ENCODE data around the gene PRTG.
"Not testable (repeated sequence)": the region's sequence is repeated elsewhere in the genome, so short reads cannot be mapped to it uniquely, and the experiment has no call there.

Gene PRTG

GRCh38 chr15:55696221-55696620 lies 46.7 kb downstream of the PRTG start:
- DNase-seq (ENCODE audit: low read depth), result no peak

DNA sequence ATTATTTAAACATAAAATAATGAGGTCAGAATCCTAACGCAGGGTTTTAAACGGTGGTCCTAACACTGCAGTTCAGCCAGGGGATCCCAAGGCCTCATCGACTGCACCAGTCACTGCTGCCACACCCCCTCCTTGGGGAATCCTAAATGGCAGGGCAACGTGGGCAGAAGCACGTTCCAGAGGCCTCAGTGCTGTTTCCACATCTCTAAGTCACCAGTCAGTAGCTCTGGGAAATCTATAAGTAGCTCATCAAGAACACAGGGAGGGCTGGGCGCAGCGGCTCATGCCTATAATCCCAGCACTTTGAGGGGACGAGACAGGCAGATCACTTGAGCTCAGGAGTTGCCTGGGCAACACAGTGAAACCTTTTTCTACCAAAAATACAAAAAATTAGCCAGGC lies 47.5 kb downstream of the PRTG start:
- no peak for DNase-seq (ENCODE audit: low read depth)

GRCh38 chr15:55694652-55695150 lies 48.3 kb downstream of the PRTG start:
- DNase-seq (ENCODE audit: low read depth), result no peak

DNA sequence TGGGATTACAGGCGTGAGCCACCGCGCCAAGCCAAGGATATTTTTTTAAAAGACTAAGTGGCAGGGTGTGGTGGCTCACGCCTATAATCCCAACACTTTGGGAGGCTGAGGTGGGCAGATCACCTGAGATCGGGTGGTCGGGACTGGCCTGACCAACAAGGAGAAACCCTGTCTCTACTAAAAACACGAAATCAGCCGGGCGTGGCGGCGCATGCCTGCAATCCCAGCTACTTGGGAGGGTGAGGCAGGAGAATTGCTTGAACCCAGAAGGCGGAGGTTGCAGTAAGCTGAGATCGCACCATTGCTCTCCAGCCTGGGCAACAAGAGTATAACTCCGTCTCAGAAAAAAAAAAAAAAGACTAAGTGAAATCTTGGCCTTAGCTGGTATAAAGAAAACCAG lies 49.8 kb downstream of the PRTG start:
- DNase-seq (ENCODE audit: low read depth), result not testable (repeated sequence)

DNA sequence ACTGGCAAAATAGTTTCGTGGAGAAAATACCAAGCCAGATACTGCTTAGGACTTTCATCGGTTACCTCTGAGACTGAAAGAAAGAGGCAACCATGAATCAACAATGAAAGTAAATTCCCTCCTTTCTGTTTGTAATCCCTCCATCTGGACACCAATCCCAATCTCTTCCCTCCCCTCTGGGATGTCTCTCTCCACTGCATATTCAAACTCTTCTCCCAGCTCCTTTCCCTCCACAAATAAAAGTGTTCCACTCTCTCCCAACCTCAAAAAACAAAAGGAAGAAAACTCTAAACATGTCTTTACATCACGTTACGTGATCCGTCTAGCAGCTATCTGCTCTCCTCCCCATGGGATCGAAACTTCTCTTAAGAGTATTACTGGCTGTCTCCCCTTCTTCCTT lies 55.2 kb downstream of the PRTG start:
- no peak for DNase-seq (ENCODE audit: low read depth)

- no peak for DNase-seq (ENCODE audit: low read depth)
Measured at GRCh38 chr15:55685286-55685685, 57.7 kb downstream of the PRTG start.

- no peak for DNase-seq (ENCODE audit: low read depth)
Measured at GRCh38 chr15:55683376-55683775, 59.6 kb downstream of the PRTG start.

- no peak for DNase-seq (ENCODE audit: low read depth)
Measured at GRCh38 chr15:55681631-55682030, 61.3 kb downstream of the PRTG start.

DNA sequence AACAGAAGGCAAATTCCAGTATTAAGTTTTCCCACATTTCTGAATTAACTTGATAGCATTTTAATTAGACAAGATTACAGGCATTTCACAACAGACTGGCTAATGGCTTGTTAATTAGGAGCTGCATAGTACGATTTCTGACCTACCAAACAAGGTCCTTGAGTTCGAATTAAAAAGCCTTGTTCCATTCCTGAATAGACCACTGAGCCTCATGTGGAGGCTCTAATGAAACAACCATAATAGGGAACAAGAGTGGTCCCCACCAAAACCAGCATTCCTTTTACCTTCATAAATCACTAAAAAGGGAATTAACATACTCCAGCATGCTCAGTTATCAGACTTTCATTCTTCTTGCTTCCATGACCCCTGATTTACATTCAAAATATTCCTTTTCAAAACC lies 66.4 kb downstream of the PRTG start:
- no peak for DNase-seq (ENCODE audit: low read depth)

GRCh38 chr15:55673287-55673686 lies 69.7 kb downstream of the PRTG start:
- no peak for DNase-seq (ENCODE audit: low read depth)

DNA sequence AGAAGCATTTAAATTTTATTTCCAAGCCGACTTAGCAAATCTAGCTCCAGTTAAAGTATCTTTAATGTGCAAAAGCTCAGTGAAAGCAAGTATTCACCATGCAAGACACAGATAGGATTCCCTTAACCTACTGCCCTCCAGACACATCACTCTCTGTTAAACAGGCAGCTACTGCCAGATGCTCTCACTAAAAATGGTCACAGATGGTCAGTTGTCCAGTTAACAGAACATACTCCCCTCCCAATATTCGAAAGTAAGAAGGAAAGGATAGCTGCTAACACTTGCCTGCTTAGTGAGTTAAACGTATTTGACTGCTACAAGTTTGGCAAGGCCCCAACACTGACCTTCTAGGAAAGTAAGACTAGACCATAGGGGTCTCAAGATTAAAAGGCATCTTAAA lies 73.7 kb downstream of the PRTG start:
- DNase-seq (ENCODE audit: low read depth), result no peak

DNA sequence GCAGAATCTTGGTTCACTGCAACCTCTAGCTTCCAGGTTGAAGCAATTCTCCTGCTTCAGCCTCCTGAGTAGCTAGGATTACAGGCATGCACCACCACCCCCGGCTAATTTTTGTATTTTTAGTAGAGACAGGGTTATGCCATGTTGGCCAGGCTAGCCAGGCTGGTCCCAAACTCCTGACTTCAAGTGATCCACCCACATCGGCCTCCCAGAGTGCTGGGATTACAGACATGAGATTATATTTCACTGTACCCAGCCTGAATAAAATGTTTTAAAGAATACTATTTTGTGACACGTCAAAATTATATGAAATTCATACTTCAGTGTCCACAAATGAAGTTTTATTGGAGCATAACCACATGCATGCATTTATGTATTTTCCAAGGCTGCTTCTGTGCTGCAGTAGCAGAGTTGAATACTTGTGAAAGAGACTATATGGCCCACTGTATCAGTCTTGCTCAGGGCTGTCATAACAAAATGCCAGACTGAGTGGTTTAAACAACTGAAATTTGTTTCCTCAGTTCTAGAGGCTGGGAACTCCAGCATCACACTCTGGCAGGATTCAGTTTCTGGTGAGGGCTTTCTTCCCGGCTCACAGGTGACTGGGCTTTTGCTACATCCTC lies 77.2 kb downstream of the PRTG start:
- DNase-seq (ENCODE audit: low read depth), result no peak

DNA sequence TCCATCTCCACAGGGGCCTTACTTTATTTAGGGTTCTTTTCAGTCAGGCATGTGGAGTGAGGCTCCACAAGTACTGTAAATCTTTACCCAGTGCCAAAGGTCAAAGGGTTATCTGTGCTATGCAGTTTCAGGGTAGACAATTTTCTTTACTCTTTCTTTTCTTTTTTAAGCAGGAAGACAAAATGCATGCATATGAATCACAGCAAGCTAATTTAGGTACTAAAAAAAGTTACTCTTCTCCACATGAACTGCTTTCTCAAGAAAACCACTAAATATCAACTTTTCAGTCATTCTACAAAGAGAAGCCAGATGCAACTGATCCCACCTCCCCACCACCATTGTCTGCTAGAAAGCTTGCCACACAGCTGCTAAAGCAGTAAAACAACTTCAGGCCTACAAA lies 81.5 kb downstream of the PRTG start:
- no peak for DNase-seq (ENCODE audit: low read depth)

GRCh38 chr15:55660153-55660552 lies 82.8 kb downstream of the PRTG start:
- no peak for DNase-seq (ENCODE audit: low read depth)

DNA sequence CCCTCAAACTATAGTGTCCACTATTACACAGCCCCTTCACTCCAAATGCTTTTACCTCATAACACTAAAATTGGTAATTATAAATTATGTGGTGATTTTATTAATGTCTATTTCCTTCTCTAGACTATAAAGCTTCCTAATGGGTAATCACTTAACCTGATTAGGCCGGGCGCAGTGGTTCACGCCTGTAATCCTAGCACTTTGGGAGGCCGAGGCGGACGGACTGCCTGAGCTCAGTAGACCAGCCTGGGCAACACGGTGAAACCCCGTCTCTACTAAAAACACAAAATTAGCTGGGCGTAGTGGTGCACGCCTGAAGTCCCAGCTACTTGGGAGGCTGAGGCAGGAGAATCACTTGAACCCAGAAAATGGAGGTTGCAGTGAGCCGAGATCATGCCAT lies 83.5 kb downstream of the PRTG start:
- no peak for DNase-seq (ENCODE audit: low read depth)

DNA sequence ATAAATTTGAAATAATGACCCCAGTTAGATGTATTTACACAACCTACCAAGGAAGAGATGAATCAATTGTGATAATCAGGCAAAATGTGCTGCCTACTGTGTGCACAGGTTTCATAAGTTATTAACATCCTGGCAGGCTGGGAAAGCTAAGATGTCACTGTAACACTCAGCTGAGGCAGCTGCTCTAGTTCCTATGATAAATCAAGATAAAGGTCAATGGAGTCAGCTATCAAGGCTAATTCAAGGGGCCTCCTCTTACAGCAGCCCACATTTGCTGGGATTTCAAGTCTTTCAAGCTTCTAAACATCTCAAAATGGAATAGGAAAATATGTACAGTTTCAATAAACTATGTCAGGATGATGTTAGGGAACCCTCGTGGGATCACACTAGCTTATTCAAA lies 84.1 kb downstream of the PRTG start:
- DNase-seq (ENCODE audit: low read depth), result no peak

DNA sequence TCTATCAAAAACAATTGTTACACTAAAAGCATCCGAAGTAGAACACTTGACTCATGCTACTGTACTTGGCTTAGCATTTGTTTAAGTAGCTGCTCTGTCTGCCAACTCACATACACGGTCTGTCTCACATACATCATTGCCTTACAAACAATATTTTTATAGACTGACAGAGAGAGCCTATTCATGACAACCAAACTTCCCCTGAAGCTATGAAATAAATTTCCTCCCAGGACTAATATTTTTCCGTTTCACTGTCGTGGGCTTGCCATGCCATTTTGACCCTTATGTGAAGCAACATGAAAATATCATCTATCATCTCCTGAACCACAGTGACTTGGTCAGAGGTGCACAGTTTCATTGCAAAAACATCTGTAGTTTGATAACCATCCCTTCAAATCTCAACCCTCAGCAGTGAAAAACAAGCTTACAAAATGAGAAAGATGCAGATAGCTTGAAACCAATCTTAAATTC lies 88.4 kb downstream of the PRTG start:
- DNase-seq (ENCODE audit: low read depth), result no peak

- no peak for DNase-seq (ENCODE audit: low read depth)
Measured at GRCh38 chr15:55652909-55653495, 90.0 kb downstream of the PRTG start.

DNA sequence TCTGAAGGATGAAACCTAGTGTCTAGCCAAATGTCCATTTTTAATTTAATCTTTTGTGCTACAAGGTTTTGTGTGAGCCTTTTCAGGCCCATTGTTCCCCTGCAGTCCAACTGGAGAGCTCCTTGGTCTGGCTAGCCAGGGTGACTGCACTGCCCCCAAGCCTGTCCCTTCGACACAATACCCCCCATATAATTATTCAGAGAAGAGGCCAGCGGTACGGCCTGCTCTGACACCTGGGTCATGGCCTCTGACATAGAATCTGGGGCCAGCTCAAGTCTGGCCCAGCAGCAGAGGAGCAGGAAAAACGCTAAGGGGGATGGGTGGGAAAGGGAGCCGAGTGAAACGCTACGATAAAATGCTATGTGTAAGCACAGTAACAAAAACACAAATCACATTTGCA lies 90.6 kb downstream of the PRTG start:
- no peak for DNase-seq (ENCODE audit: low read depth)

GRCh38 chr15:55649058-55649423 lies 93.9 kb downstream of the PRTG start:
- no peak for DNase-seq (ENCODE audit: low read depth)

GRCh38 chr15:55638764-55639163 lies 104.2 kb downstream of the PRTG start:
- no peak for DNase-seq (ENCODE audit: low read depth)

GRCh38 chr15:55637086-55637485 lies 105.9 kb downstream of the PRTG start:
- no peak for DNase-seq (ENCODE audit: low read depth)

DNA sequence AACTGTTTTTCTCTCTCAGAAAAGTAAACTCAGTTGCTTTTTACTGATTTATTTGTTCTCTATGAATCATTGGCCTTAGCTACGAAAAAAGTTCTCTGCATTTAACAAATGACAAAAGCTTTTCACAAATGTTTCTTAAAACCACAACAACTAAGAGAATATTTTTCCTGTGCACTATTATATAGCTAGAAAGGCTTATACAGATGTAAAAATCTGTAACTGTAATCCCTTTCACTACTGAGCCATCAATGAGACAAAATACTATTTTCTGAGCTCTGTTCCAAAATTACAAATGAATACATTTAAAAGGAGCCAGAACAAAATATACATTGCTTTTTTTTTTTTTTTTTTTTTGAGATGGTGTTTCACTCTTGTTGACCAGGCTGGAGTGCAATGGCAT lies 109.2 kb downstream of the PRTG start:
- DNase-seq (ENCODE audit: low read depth), result no peak

DNA sequence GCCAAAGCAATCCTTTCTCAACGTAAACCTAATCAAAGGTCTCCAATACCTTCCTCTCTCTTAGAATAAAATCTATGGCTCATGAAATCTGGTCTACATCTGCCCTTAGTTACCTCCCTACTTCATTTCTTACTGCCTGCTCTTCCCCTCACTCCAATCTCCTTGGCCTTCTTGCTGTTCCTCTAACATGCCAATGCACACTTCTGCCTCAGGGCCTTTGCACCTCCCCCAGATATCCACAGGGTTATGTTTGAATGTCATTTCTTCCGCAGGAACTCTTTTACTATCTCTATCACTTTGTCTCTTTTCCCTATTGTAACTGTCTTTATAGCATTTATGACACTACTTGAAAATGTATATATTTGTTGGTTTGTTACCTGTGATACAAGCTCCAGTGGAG lies 110.5 kb downstream of the PRTG start:
- DNase-seq (ENCODE audit: low read depth), result no peak

Measured in CMK (cell line).